HG03025 (cell line): ENCODE results near the gene OTULIN.

Source experiments
- ATAC-seq: cut with Tn5 transposase; IDR thresholded peaks from one replicate; pipeline ENCODE4 v1.9.1; 2021; ENCODE audit warnings: mild to moderate bottlenecking, moderate library complexity; ENCODE audit not compliant: unreplicated experiment, low FRiP score

OTULIN gene

DNA sequence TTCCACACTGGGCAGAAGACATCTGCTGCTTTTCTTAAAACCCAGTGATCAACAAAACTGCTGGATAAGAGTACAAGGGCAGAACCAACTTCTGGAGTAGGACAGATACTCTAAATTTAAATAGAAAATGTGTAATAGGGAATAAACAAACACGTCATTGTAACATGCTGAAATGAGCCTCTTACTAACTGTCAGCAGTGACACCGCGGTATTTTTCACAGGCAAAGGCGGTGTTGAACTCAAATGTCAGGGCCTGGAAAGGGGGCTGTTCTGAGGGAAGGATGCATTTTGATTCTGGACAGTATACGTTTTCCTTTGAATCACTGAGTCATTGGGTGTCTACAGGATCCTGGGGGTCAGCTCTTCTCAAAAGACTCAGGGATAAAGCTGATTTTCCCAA is 73.5 kb downstream of the OTULIN start:
- no peak for ATAC-seq

DNA sequence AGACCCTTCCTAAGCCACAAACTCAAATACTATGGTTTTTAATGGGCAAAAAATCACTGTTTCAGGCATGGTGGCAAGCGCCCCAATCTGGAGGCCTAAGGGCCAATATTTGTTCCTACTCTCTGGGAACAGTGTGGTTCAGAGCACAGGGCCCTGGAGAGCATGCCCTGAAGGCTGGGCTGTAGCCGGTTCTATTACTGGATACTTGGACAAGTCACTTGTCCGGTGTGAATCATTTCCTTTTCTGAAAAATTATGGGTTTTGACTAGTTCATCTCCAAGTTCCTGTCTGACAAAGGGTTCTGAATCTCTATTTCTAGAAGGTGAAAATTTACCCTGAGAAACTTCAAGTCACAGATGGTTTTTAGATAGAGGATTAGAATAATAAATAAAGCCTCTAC is 75.0 kb downstream of the OTULIN start:
- ATAC-seq, result no peak

GRCh38 chr5:14739981-14740380 is 75.5 kb downstream of the OTULIN start:
- no peak for ATAC-seq

DNA sequence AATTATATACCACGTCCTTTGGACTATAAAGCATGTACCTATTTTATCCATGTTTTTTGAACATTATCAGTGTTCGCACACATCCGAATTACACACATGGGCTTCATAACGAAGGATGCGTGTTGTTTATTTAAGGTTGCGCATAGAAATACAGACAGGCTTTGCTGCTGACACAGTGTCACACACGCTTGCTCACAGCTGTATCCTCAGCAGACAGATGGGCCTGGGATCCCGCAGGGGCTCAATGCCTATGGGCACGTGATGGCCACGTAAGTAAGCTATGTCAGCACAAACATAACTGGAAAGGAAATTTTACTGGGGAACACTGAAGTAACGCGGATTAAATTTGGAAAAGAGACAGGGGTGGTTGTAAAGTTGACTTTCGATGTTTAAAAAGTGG is 76.6 kb downstream of the OTULIN start:
- ATAC-seq, result no peak

DNA sequence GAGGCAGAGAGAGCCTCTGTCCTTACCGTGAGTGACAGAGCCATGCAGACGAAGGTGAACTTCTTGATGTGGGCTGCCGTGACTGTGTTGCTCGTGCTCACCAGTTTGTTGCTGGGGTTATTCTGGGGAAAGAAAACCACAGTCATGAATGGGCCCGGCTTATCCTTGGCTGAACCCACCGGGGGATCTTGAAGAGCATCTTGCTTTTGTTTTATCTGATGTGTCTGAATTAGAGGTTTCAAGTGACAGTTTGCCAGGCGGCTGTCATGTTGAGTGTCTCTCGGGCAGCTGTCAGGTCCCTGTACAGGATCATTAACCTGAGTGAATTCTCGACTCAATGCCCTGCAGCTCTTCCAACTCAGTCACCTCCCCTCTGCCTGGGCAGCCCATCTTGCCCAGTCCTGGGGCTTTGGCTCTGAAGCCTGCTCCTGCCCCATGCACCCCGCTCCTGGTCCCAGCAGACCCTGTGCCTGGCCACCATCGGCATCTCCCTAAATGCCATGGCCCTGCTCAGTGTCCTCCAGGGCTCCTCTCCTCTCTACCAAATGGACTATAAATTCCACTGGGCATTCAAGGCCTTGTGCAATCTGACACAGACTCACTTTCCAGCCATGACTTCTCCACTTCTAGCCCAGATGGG is 77.4 kb downstream of the OTULIN start:
- no peak for ATAC-seq

DNA sequence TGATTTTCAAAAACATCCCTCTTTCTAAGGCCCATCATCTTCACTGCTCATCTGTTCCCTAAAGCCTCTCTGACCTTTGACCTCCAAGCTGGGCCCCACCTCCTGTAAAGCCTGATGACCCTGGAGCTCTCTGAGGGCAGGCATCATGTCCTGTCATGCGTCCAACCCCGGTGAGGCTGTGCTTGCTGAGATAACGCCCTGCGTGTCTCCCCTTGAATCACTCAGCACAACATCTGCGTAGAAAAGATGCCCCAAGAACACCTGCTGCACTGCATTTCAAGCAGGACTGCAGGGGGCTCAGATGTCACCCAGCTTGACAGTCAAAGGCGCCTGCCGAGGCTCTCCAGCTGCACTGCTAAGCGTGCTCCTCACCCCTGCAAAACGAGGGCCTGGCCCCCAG is 78.0 kb downstream of the OTULIN start:
- ATAC-seq, result no peak

GRCh38 chr5:14743601-14744295 is 79.2 kb downstream of the OTULIN start:
- ATAC-seq, result no peak

- ATAC-seq, result no peak
These were observed 80.0 kb downstream of the OTULIN start for GRCh38 chr5:14744296-14745187.

DNA sequence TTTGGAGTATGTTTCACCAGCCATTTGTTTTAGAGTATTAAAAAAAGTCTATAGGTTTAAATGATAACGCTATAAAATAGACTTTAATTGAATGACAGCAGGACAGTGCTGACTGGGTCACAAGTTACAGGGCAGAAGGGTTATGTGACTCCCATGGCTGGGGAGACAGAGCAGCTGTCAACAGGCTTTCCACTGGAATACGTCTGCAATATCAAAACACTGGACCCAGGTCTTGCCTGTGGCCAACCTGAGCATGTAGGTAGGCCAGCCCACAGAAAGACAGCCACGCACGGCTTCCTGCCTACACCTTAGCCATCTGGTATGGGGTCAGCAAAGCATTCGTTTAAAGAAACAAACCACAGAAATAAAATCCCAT is 80.7 kb downstream of the OTULIN start:
- ATAC-seq, result no peak

DNA sequence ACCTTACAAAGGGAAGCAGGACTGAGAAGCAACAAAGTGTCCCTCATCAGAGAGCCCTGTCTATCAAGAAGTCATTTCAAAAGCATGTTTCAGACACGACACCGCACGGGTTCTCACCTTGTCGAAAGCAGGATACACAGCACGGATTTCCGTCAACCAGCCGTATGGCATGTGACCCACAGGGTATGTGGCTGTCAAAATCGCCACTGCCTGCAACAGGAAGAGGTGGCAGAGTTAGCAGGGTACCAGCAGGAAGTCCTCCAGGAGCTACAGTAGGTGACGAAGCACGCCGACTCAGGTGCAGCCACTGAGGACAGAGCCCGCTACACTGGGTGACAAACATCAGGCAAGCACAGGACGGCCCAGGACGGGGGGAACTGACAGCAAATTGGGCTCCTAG is 81.2 kb downstream of the OTULIN start:
- no peak for ATAC-seq

- ATAC-seq, result no peak
These were observed 83.8 kb downstream of the OTULIN start for GRCh38 chr5:14748180-14748900.
